NT2/D1 (cell line): ENCODE measurements around the gene MFAP5.

ENCODE experiments used
- DNase-seq: peaks from one replicate; pipeline ENCODE4 v3.0.0-alpha.2; 2011; ENCODE audit warnings: low read depth, low spot score
- H3K27me3 ChIP-seq: 2 replicates; pipeline ENCODE4 v1.6.0; 2011; ENCODE audit warnings: mild to moderate bottlenecking; ENCODE audit not compliant: insufficient read length, insufficient read depth
- H3K36me3 ChIP-seq: 2 replicates; pipeline ENCODE4 v1.6.1; 2011; ENCODE audit warnings: mild to moderate bottlenecking, low read length, mixed read lengths; ENCODE audit not compliant: insufficient read depth, insufficient read length
- H3K4me1 ChIP-seq: 2 replicates; pipeline ENCODE4 v1.5.1; 2011; ENCODE audit not compliant: insufficient read depth, insufficient read length
- H3K4me3 ChIP-seq: 2 replicates; pipeline ENCODE4 v1.5.1; 2011; ENCODE audit warnings: low read depth; ENCODE audit not compliant: insufficient read length
- H3K9ac ChIP-seq: 2 replicates; pipeline ENCODE4 v1.6.0; 2011; ENCODE audit warnings: low read depth; ENCODE audit not compliant: insufficient read length
- H3K9me3 ChIP-seq: 2 replicates; pipeline ENCODE4 v1.5.1; 2011; ENCODE audit warnings: mild to moderate bottlenecking, low read length; ENCODE audit not compliant: insufficient read depth
- SUZ12 ChIP-seq: IDR thresholded peaks from 2 replicates; pipeline ENCODE4 v1.6.1; 2011; ENCODE audit not compliant: insufficient read length, insufficient read depth; ENCODE audit errors: extremely low read depth
- YY1 ChIP-seq: IDR thresholded peaks from 2 replicates; pipeline ENCODE4 v1.6.1; 2011; ENCODE audit not compliant: insufficient read length, insufficient read depth
- ZNF274 ChIP-seq: IDR thresholded peaks from 2 replicates; pipeline ENCODE4 v1.6.1; 2011; ENCODE audit warnings: mild to moderate bottlenecking, low read depth, low read length

Gene MFAP5

GRCh38 chr12:8605057-8605456 is 57.6 kb downstream of the MFAP5 start:
- no peaks in the 10 kb centered on the region for H3K36me3 ChIP-seq
- no peak overlapping the region for H3K9ac ChIP-seq
- H3K27me3 ChIP-seq = no peaks in the 10 kb centered on the region
- H3K4me3 ChIP-seq = no peak overlapping the region
- no peaks in the 10 kb centered on the region for H3K9me3 ChIP-seq
- TF ChIP-seq ZNF274 = no peak
- no peak for TF ChIP-seq SUZ12
- TF ChIP-seq YY1 = no peak
- peaks cover 3% of the 10 kb centered on the region for H3K4me1 ChIP-seq
- no peak for DNase-seq

GRCh38 chr12:8603856-8604255 is 58.8 kb downstream of the MFAP5 start:
- Histone ChIP-seq H3K9me3 (no peaks in the 10 kb centered on the region), H3K9ac (no peak overlapping the region), H3K36me3 (no peaks in the 10 kb centered on the region), H3K27me3 (no peaks in the 10 kb centered on the region), H3K4me1 (peaks cover 3% of the 10 kb centered on the region), H3K4me3 (no peak overlapping the region)
- DNase-seq = peak; percentile 46
- no peak for TF ChIP-seq SUZ12

- H3K9me3 ChIP-seq = no peaks in the 10 kb centered on the region
- H3K27me3 ChIP-seq = no peaks in the 10 kb centered on the region
- no peak for DNase-seq
- H3K4me1 ChIP-seq = peaks cover 3% of the 10 kb centered on the region
- H3K36me3 ChIP-seq = no peaks in the 10 kb centered on the region
- no peak overlapping the region for H3K4me3 ChIP-seq
- no peak overlapping the region for H3K9ac ChIP-seq
- no peak for TF ChIP-seq ZNF274
- no peak for TF ChIP-seq SUZ12
- TF ChIP-seq YY1 = no peak
These were observed 59.3 kb downstream of the MFAP5 start for GRCh38 chr12:8603286-8603685.

- no peak for DNase-seq
- no peak overlapping the region for H3K4me3 ChIP-seq
- H3K9ac ChIP-seq = no peak overlapping the region
- H3K27me3 ChIP-seq = no peaks in the 10 kb centered on the region
- H3K9me3 ChIP-seq = no peaks in the 10 kb centered on the region
- H3K36me3 ChIP-seq = no peaks in the 10 kb centered on the region
- no peak for TF ChIP-seq ZNF274
- TF ChIP-seq SUZ12 = no peak
- no peaks in the 10 kb centered on the region for H3K4me1 ChIP-seq
These were observed 66.1 kb downstream of the MFAP5 start for GRCh38 chr12:8596561-8596960.
